MM.1S (cell line): ENCODE results near the gene CTSO.

ENCODE experiments used
- CTCF ChIP-seq: fragments of 300-600 bp; sonication (generic); IDR thresholded peaks from 2 replicates; pipeline ENCODE4 v1.5.1; 2016; ENCODE audit warnings: antibody characterized with exemption, low read length, mixed read lengths
- EZH2phosphoT487 ChIP-seq: fragments of 300-600 bp; sonication (generic); IDR thresholded peaks from 2 replicates; pipeline ENCODE4 v1.6.1; 2018; ENCODE audit warnings: antibody characterized with exemption, low read length

- TF ChIP-seq CTCF (no peak), EZH2phosphoT487 (no peak)
These were observed 12.4 kb downstream of the CTSO start for GRCh38 chr4:155941085-155941790.
